HG02798 (cell line): ENCODE measurements around the gene KCP.

Experiments
- ATAC-seq: cut with Tn5 transposase; IDR thresholded peaks from one replicate; pipeline ENCODE4 v1.9.1; 2021; ENCODE audit warnings: mild to moderate bottlenecking; ENCODE audit not compliant: unreplicated experiment, poor library complexity

The KCP gene

DNA sequence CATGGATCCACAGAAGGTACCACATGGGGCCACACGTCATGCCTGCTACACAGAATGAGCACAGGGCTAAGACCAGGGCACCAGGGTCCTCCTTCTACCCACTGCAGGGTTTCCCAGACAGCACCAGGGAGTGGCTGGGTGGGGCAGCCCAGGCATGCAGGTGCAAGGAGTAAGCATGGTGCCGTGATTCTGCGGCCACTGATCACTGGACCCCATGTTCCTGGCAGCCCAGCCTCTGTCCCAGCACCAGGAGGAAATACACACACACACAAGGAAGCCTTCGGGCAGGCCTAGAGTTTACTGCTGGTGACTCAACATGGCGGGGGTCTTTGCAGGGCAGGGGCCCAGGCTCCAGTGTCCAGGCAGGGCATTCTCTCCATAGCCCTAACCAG, 33.9 kb downstream of the KCP start:
- no peak for ATAC-seq

DNA sequence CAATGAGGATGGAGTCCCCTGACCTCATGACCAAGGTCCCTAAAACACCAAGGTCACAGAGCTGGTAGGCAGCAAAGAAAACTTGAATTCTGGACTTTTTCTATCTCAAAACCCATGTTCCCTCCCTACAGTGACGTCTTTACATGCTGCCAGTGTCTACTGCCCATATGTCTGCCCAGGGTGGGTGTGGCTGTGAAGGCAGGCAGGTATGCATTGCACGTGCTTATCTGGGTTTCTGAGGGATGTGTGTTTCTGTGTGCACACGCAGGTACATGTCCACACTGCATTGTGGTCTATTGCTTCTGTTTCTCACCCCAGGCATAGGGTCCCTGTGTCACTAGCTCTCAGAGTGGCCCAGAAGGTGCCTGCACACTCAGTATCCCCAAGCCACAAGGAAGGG, 34.4 kb downstream of the KCP start:
- ATAC-seq = no peak

DNA sequence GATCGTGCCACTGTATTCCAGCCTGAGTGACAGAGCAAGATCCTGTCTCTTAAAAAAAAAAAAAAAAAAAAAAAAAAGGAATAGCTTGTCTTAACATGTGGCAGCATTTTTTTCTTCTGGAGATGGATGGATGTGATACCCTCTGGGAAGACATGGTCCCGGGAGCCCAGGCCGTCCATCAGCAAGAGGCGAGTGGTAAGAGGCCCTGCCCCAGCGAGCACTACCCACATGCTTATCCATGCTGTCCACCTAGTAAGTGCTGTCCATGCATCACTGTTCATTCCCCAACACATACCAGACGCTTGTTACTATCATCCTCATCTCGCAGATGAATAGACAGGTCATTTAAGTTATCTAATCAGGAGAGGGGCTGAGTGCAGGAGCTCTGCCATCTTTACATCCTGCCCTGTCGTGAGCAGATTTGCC, 35.0 kb downstream of the KCP start:
- no peak for ATAC-seq

DNA sequence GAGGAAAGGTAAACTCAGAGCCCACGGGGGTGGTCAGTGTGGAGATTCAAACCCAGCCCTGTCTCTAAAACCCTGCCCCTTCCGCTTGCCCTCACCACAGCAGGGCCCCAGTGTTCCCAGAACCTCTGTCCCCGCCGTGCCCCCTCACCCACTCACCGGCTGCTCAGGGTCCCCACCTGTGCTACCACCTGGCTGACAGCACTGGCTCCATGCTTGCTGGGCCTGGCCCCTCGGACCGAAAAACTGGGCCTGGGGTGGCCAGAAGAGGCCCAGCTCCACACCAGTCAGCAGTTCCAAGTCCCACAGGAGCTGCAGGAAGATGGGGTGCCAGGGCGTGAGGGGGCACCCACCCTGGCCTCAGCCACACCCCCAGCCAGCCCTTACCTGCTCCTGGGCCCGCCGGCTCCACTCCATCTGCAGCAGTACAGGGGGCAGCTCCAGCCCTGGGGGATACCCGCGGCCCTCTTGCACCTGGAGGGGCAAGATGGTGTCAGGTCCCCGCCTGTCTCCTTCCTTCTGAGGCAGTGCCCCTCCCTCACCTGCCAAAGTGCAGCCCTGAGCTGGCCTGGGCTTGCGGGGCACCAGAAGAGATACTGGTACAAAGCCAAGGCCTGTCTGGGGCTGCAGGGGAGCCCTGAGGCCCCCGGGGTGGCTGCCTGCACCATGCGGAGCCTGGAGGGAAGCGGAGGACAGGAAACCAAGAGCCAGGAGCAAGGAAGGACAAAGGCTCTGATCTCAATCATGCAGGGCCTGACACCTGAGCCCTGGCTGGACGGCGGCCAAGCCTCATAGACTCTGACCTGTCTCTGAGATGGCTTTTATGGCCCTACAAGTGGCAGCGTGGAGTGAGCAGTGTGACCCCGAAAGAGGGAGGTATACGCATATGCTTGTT, 36.1 kb downstream of the KCP start:
- ATAC-seq = no peak

DNA sequence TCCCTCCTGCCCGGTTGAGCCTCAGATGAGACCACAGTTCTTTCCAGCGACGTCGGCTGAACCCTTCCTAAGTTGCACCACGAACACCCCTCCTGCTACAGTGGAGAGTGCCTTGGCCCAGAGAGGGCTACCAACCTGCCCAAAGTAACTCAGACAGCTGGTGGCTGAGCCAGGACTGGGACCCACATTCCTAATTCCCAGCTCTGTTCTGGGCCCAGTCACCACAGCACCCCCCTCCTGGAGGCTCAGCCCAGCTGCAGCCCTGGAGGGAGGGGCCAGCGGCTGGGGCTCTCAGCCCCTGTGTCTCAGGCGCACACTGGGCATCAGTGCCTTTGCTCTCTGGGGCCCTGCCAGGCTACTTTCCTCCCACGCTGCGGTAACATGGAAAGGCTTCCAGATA, 37.3 kb downstream of the KCP start:
- no peak for ATAC-seq

DNA sequence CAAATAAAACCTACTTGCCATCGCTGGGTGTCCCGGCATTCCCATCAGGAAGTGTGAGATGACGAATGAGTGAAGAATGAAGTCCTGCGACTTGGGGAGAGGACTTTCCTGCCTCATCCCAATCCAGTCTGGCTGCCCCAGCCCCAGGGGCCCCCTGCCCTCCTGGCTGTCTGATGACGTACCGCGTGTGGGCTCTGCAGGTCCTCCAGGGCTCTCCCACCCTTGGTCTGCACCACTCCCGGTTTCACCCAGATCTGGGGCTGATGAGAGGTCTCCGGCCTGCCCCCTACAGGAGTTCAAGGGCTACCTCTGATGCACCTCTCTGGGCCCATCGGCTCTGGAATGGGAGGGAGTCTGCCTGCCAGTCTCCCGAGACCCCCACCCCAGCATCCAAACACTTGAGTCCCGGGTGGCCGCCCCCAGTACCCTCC, 38.1 kb downstream of the KCP start:
- ATAC-seq = no peak

DNA sequence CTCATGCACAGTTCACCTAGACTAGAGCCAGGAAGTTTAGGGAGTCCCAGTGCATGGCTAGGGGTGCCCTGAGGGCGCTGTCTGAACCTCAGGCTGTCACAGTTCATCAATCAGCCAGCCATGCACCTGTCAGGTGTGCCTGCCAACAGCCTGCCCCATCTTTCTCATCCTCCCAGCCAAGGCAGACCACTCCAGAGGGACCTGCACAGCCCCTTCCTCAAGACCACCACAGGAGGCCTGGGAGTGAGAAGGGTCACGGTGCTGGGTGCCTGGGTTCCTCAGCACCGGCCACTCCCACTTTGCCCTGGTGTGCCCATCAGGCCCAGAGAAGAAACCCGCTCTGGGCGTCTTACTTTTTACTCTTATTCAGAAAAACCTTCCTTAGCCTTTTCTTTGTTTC, 39.5 kb downstream of the KCP start:
- no peak for ATAC-seq

DNA sequence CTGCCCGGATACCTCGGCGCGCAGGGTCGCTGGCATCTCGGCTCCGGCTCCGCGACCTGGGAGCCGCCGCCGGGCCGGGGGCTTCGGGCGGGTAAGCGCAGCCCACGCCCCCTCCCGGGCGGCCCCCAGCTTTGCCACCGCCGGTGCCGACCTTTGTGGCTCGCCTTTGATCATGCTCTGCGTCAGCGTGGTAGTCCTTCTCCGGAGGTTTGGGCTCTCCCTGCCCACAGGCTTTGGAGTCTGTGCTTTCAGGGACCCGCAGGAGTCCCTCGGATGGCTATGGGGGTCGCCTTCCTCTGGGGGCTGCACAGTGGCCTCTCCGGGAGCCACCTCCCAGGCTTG, 40.6 kb downstream of the KCP start:
- ATAC-seq = peak; percentile 3

DNA sequence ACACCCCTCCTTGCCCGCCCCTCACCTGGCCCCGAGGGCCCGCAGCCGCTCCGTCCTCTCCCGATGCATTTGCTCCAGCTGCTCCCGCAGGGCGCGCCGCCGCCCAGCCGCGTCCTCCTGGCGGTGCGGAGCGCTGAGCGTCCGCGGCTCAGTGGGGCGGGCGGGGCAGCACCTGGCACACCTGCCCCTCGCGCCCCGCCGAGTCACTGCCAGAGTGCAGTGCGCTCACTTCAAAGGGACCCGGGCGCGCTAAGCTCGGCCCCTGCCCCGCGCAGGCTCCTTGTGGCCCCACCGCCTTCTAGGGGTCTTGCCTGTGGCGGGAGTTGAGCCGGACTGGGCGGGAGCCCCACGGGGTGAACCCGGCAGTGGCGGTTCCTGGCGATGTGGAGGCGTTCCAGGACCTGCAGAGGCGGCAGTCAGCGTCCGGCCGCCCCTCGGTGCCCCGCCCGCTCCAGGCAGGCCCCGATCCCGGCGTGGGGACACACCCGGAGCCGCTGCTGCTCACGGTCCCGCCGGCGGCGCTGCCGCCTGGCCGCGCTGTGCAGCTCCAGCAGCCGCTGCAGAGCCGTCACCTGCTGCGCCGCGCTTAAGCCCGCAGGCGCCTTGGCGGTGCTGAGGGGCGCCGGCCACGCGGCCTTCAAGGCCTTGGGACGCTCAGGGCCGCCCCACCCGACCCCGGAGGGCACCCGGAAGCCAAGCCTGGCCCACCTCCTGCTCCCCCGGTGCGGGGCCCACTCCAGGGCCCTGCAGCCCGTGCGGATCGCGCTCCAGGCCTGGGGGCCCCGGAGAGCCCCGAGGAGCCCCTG, 41.2 kb downstream of the KCP start:
- ATAC-seq = peak; percentile 70

DNA sequence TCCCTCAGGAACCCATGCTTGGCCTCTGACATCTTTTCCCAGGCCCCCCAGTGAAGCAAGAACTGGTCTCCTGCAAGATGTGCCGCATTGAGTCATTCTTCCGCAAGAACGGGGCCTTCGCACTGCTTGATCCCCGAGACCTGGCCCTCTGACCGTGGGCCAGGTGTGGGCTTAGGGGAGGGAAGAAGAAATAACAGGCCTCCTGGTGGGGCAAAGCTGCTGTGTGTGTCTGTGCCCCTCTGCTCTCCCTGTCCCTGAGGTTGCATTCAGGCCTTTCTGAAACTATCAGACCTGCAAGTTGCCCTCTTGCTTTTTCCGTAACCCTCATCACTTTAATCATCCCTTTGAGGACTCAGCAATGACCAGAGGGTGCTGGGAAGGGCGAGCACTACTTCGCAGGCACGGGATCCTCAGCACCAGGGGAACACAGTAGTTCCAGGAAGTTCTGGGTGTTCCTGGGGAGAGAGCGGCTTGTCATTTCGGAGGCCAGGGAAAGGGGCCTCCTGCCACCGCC, 41.8 kb downstream of the KCP start:
- no peak for ATAC-seq

DNA sequence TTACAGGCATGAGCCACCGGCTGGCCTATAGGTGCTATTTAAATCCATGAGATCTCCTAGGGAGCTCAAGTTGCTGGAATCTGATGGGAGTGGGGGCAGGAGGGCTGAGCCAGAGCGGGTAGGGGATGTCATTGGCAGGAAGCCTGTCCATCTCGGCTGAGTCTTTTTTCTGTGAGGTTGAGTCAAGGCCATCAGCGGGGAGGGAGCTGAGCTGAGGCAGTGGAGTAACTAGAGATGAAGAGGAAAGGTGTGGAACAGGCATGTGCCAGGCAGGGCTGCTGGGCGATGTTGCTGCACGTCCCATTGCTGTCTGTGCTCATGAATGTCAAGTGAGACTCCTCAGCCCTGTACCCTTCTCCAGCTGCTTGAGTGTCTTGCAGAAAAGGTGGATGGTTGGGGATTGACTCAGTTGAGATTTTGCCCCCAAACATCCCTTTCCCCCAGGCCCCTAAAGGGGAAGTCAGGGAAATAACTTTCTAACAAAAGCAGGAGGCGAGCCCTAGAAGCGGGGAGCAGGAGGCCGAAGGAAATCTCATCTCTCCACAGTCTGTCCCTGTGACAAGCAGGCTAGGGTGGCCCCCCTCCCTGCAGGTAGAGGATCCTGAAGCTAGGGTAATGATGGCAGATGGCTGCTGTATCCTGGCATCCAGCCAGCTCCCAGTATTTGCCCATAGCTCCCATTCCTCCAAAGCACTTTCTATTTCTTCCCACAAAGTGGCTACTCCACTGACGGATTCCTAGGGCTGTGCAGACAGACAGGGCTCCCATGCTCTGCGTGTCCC, 42.5 kb downstream of the KCP start:
- no peak for ATAC-seq

DNA sequence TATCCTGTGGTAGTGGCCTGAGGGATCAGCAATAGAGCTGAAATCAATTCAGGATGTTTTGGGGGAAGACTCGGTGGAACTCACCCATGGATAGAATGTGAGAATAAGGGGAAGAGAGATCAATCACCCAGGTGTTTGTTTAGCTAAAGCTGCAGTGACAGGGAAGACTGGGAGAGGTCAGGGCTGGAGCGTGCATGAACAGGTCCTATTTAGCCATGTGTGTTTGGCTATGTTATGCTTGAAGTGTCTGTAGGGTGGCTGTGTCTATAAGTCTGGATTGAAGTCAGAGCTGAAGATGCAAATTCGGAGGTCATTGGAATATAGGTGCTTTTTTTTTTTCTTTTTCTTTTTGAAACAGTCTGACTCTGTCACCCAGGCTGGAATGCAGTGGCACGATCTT, 43.3 kb downstream of the KCP start:
- ATAC-seq = no peak

DNA sequence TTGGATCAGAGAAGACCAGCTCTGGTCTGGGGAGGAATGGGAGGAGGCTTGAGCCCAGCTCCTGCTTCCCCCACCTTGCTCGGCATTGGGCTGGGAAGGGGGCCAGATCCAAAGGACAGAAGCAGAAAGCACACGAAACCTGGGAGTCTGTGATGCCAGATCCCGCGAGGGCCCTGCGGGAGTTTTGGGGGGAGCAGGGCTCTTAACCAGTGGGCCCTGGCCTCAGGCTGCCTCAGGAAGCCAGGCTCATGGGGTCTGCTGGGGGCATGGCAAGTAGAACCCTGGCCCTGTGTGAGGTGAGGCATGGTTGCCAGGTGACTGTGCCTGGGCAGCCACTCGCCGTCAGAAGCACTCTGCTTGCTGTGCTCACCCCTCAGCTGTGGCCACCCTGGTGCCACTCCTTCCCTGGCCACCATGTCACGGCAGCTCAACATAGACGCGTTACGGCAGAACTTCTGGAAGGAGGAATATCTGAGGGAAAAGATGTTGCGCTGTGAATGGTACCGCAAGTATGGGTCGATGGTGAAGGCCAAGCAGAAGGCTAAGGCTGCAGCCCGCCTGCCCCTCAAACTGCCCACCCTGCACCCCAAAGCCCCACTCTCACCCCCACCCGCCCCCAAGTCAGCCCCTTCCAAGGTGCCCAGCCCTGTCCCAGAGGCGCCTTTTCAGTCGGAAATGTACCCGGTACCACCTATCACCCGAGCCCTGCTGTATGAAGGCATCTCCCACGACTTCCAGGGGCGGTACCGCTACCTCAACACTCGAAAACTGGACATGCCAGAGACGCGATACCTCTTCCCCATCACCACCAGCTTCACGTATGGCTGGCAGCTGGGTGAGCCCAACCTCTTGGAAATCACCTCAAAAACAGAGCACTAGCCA, 44.3 kb downstream of the KCP start:
- no peak for ATAC-seq

DNA sequence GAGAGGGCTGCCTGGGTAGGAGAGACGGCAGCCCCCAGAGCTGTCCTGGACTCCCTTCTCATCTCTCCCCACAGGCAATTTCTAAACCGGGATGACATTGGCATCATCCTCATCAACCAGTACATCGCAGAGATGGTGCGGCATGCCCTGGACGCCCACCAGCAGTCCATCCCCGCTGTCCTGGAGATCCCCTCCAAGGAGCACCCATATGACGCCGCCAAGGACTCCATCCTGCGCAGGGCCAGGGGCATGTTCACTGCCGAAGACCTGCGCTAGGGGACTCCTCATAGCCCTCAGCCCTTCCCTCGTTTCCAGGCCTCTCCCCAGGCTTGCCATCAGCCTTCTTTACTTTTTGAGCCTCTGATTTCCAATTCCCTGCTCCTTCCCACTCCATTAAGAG, 45.2 kb downstream of the KCP start:
- ATAC-seq = no peak

DNA sequence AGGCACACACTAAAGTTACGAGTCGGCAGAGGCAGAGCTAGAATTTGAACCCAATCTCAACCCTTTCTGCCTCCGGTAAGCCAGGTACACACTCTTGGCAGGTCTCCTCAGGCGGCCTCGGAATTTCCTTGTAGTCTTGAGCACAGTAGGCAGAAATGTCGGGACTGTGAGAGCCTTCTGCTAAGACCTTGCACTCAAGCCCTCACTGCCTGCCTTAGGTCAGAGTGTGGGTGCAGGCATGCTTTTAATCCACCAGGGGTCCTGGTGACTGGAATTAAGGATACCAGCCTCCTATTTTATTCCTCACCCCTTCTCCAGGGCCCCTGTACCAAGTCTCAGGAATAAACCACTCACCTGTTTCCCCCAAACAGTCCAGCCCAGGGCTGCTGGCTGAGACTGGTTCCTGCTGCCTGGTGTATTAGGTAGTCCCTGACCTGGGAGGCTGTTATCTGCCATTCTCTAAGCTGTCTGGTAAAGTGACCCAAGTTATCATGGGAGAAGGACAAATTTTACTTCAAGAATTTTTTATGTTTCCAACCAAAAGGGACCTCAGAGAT, 47.0 kb downstream of the KCP start:
- peak; percentile 37 for ATAC-seq

DNA sequence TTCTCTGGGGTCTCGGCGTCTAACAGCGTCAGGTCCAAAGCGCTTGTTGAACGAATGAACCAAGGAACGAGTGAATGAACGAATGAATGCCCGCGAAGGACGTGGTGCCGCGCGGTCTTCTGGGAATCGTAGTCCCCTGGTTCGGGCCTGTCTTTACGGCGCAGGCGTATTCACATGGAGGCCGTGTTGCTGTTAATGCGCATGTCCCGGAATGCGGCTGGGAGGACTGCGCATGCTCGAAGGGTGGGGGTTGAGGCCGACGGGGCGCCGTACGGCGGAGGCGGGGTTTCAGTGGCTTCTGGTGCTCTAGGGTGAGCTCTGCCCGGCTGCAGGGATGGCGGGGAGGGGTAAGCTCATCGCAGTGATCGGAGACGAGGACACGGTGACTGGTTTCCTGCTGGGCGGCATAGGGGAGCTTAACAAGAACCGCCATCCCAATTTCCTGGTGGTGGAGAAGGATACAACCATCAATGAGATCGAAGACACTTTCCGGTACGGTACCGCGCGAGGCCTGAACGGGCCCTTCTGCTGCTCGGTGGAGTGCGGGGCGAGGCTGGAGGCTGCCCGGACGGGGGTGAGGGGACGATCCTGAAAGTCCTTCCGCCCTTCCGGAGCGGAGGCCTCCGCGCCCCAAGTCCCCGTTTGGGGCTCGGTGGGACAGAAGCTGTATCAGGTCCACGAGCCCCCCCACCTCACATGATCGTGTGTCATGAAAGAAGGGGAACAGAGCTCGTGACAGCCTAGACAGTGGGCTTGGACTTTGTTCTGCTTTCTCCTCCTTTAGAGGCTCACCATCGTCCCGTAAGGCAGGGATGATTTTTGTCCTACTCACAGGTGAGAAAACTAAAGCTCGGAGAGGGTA, 47.7 kb downstream of the KCP start, which contains the start of gene ATP6V1F:
TSS of gene ATP6V1F (plus strand) at position 286 of the 862 bp plus-strand sequence. CDS start at position 335, 49 bp downstream.
- ATAC-seq = peak; percentile 88

DNA sequence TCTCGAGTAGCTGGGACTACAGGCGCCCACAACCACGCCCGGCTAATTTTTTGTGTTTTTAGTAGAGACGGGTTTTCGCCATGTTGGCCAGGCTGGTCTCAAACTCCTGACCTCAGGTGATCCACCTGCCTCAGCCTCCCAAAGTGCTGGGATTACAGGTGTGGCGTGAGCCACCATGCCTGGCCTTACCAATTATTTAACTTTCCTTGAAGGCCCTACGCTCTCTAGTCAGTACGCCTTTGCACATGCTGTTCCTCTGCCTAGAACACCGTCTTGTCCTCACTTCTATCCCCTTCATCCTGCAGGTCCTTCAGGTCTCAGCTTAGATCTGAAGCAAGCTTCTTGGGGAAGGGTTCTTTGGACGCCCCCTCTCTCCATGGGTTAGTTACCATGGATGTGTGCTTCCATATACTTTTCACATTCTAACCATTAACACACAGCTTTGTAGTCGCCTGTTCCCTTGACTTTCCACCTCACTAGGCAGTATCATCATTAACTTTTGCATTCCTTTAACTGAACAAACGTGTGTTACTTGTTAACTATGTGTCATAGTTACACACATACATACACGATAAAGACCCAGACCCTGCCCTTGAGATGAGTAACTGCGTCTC, 48.4 kb downstream of the KCP start:
- ATAC-seq = no peak
